Muscle of arm (tissue), 12 donors: ENCODE measurements around the gene DAD1. TPM values are rescaled to one million over a fixed set of nuclear protein-coding genes. Genes with fewer than 3 reads are reported as not detected.

Experiments used
- DNase-seq: peaks from one replicate; pipeline ENCODE4 v3.0.0-alpha.2; 2013
- polyA plus RNA-seq, 12 donors: library from polyadenylated mRNA; unstranded; fragments of 120-200 nt; gene quantifications; one replicate each; pipeline ENCODE4 v1.2.1, GENCODE V29; 2013; ENCODE audit not compliant: insufficient read length in 12 of 12

Gene DAD1
- polyA plus RNA-seq, 12 donors = 116 to 191 (median 140) TPM; not detected in 1

GRCh38 chr14:22521449-22522239, 67.4 kb downstream of the DAD1 start:
- no peak for DNase-seq

GRCh38 chr14:22520796-22521195, 68.2 kb downstream of the DAD1 start:
- no peak for DNase-seq

- no peak for DNase-seq
Observed at GRCh38 chr14:22519877-22520685, 68.9 kb downstream of the DAD1 start.

GRCh38 chr14:22518073-22518472, 71.0 kb downstream of the DAD1 start:
- DNase-seq = no peak

GRCh38 chr14:22517117-22517720, 71.8 kb downstream of the DAD1 start:
- no peak for DNase-seq

- DNase-seq = no peak
Observed at GRCh38 chr14:22515929-22516328, 73.1 kb downstream of the DAD1 start.

Other genes with a start within 250 kb of the DAD1 start
- gene ABHD4, start 9.1 kb upstream of the DAD1 start, polyA plus RNA-seq = 10 to 100 TPM in 11 of 12 donors, not detected in 1; 11.6 to 25.3 (median 15.6) TPM
- under 1 TPM in 9 of 12 donors, not detected in 3; 0.04 to 0.24 (median 0.18) TPM for gene OR6J1, start 55.1 kb upstream of the DAD1 start, polyA plus RNA-seq
- gene OXA1L, start 177.5 kb upstream of the DAD1 start, polyA plus RNA-seq = 100 to 1,000 TPM in 11 of 12 donors, not detected in 1; 150 to 268 (median 226) TPM
- gene SLC7A7, start 226.2 kb upstream of the DAD1 start, polyA plus RNA-seq = 10 to 100 TPM in 11 of 12 donors, not detected in 1; 14.0 to 34.9 (median 26.6) TPM
- 10 to 100 TPM in 11 of 12 donors, not detected in 1; 52.5 to 71.0 (median 60.1) TPM for gene MRPL52, start 240.7 kb upstream of the DAD1 start, polyA plus RNA-seq
- gene MMP14, start 247.4 kb upstream of the DAD1 start, polyA plus RNA-seq = 100 to 1,000 TPM in 11 of 12 donors, not detected in 1; 114 to 285 (median 170) TPM